Left colon (tissue), 2 donors: ENCODE data around the gene DAB2. TPM values are rescaled to one million over a fixed set of nuclear protein-coding genes. Genes with fewer than 3 reads are reported as not detected.

Source experiments
- ATAC-seq: fragments of 200-7000 bp; cut with Tn5 transposase; one replicate; pipeline ENCODE4 v1.9.1; 2020; ENCODE audit warnings: mild to moderate bottlenecking, moderate library complexity
- DNase-seq, 2 donors: peaks; one replicate each; pipeline ENCODE4 v3.0.0-alpha.2; 2020
- intact Hi-C, 2 donors: fragments of 100-400 bp; cut with DNase I in 1 of 2; cut with micrococcal nuclease in 1 of 2; formaldehyde crosslinking; loops; one replicate each; pipeline versions ENCODE4 v1.11.2 to v1.14.0; 2022; cut with DNase I, micrococcal nuclease
- total RNA-seq, 2 donors: library from RNA; stranded (reverse); fragmentation: NEBNext Ultra II Directional; extraction: Animal tissue kit (Norgen Biotek cat#: 25700); gene quantifications; one replicate each; pipeline ENCODE4 v1.2.1, GENCODE V29; 2021
- donor health status: DM: no; HTN: no; CAD: no.
- donor health status: DM: yes; HTN: yes; CAD: no.

DAB2 gene
- total RNA-seq, 2 donors from 2014 or later = 38.5 to 61.6 TPM

GRCh38 chr5:39450487-39450886 lies 25.7 kb upstream of the DAB2 start:
- no peak for ATAC-seq
- DNase-seq = no peak
- intact Hi-C loops = no loop called here

DNA sequence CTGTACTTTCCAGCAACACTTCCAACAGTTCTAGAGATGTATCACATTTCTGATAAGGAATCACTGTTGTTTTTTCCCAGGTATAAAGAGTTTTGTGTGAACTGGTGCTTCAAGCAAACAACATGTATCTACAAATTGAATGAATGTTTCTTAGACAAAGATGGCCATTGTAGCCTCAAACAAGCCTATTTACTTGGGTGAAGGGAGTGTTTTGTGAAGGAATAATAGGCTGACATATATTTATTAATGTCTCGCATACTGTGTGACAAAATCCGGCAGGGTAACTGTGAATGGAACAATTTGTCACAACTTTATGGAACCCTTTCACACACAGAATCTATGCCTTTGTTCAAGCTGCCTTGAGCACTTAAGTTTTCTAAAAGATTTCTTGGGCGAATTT lies 24.8 kb upstream of the DAB2 start:
- ATAC-seq = no peak
- intact Hi-C loops = no loop called here
- no peak for DNase-seq

DNA sequence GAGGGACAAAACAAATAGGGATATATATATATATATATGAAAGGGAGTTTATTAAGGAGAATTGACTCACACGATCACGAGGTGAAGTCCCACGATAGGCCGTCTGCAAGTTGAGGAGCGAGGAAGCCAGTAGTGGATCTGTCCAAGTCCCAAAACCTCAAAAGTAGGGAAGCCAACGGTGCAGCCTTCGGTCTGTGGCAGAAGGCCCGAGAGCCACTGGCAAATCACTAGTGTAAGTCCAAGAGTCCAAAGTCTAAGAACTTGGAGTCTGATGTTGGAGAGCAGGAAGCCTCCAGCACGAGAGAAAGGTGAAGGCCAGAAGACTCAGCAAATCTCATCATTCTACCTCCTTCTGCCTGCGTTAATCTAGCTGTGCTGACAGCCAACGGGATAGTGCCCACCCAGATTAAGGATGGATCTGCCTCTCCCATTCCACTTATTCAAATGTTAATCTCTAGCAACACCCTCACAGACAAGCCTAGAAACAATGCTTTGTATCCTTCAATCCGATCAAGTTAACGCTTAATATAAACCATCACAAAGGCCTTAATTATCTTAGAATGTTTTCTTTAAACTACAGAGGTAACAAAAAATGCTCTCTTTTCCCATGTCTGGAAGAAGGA lies 23.8 kb upstream of the DAB2 start:
- intact Hi-C loops = no loop called here
- DNase-seq = peak in 1 of 2 donors; percentile 30

GRCh38 chr5:39447968-39448367 lies 23.2 kb upstream of the DAB2 start:
- DNase-seq = peak in 1 of 2 donors; percentile 20
- intact Hi-C loops = no loop called here
- peak; percentile 76 for ATAC-seq

More for the DNA sequence above, 23.8 kb upstream of the DAB2 start:
- peak; percentile 61 for ATAC-seq

DNA sequence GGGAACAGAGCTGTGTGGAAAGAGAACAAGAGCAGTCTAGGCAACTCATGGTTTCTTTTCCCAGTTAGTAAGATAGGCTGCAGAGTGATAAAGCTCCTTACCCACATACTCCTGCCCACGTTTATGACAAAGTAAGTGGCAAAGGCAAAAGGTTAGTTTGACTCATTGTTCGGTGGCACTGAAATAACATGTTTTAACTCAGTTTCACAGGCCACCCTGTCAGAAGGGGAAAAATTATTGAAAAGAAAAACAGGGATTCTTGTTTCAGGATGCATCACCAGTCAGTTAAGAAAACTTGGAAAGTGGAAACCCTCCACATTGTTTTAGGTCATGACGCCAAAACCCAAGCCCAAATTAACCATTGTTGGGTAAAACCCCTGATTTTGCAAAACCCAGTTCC lies 22.3 kb upstream of the DAB2 start:
- ATAC-seq (peak; percentile 51), DNase-seq (no peak)
- intact Hi-C loops = no loop called here

DNA sequence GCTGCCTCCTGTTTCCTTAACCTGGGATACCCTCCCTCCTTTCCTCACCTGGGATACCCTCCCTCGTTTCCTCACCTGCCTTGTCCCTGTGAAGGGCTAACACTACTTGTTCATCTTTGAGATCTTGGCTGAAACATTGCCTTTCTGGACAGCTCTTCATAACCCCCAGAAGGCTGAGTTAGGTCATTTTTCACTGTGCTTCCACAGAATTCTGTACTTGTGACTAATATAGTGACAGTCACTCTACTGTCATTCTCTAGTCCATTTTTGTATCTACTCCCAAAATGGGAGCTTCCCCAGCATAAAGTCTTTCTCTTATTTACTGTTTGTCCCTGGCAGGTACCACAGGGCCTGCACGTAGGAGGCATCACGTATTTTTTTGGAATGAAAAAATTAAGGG lies 21.5 kb upstream of the DAB2 start:
- intact Hi-C loops = no loop called here
- no peak for ATAC-seq
- DNase-seq = no peak

DNA sequence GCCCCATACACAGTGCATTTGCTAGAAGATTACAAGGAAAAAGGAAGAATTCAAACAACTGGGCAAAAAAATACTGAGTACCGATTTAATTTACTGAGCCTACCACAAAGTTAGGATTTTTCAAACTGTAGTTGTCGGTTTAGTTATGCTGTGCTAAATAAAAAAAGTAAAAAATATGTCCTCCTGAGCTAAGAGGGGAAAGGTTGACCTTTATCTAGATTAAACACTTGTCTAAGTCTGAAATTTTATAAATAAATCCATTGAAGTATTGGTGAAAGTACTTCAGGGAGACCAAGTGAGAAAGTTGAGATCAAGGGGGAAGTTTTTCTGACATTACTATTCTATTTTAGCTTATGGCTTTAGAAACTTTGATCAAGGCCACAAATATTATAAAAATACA lies 19.1 kb upstream of the DAB2 start:
- no peak for ATAC-seq
- intact Hi-C loops = no loop called here
- no peak for DNase-seq

DNA sequence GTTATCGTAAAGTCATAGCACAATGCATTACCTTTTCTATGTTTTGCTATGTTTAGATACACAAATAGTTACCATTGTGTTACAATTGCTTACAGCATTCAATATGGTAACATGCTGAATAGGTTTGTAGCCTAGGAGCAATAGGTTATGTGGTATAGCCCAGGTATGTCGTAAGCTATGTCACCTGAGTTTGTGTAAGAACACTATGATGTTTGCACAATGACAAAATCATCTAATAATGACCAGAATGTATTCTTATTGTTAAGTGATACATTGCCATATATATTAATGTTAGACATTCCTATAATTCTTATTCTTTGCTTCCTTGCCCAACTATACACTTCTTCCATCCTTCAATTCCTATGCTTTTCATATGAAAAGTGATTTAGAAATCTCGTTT lies 18.2 kb upstream of the DAB2 start:
- ATAC-seq (no peak), DNase-seq (no peak)
- intact Hi-C loops = no loop called here

GRCh38 chr5:39441838-39442237 lies 17.1 kb upstream of the DAB2 start:
- DNase-seq = no peak
- ATAC-seq = no peak
- intact Hi-C loops = no loop called here

- intact Hi-C loops = no loop called here
- no peak for ATAC-seq
- no peak for DNase-seq
Observed at GRCh38 chr5:39440958-39441624, 16.3 kb upstream of the DAB2 start.

DNA sequence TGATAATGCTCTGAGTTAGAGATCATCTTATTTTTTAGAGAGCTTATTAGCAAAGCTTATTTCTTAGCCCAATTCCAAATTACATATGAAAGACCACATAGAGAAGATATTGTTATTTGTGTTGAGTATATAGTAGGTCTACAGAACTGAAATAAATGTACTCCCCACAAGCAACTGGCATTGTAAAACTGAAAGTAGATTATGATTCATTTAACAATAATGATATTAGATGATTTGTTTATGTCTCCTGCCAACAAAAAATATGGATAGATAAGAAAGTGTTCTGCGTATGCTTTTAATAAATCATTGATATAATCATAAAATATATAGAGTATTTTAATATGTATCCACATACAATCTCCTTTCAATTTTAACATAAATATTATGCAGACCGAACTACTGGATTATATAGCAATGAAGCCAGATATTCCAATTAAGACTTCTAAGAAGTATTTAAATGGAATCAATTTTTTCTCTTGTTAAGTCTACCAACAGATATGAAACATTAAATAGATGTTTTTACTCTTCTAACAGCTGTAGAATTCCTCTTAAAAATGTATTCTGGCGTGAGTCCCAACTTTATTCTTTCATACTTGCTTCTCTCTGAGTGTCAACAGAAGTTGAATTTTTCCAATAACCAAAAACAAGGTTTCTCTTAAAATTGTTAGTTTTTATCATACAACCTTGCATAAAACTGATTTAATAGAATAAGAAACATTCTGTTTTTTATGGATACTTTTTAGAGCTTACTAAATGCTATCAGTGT lies 15.6 kb upstream of the DAB2 start:
- ATAC-seq (no peak), DNase-seq (no peak)
- intact Hi-C loops = no loop called here

DNA sequence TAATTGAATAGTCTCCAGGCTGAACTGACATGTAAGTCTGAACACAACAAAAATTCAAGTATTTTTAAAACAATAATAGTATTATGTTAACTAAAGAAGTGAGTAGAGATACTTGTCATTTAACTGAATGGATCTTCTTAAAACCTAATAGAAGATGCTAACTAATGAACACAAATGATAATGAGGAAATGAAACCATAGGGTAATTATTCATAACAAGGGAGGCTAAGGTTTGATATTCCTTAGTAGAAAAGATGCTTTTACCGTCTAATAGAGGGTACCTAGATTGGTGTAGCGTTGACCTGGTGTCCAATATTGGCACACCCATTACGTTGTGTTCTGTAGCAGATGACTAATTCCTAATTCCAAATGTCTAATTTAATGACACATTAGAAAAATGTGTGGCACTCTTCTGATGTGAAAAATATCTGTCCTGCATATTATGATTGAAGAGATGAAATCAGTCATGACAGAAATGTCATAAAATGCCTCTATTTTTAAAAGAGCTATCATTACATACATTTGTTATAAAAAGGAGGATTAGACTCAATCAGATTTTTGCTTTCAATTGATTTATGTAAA lies 14.9 kb upstream of the DAB2 start:
- DNase-seq = no peak
- intact Hi-C loops = no loop called here
- no peak for ATAC-seq

- intact Hi-C loops = no loop called here
- ATAC-seq (peak; percentile 97), DNase-seq (peak in 1 of 2 donors; percentile 49)
Observed at GRCh38 chr5:39437467-39437866, 12.7 kb upstream of the DAB2 start.

GRCh38 chr5:39433848-39434247 lies 9.1 kb upstream of the DAB2 start:
- ATAC-seq = no peak
- no peak for DNase-seq
- intact Hi-C loops = no loop called here

GRCh38 chr5:39432696-39433530 lies 8.1 kb upstream of the DAB2 start:
- DNase-seq (no peak), ATAC-seq (peak; percentile 51)
- intact Hi-C loops = no loop called here

DNA sequence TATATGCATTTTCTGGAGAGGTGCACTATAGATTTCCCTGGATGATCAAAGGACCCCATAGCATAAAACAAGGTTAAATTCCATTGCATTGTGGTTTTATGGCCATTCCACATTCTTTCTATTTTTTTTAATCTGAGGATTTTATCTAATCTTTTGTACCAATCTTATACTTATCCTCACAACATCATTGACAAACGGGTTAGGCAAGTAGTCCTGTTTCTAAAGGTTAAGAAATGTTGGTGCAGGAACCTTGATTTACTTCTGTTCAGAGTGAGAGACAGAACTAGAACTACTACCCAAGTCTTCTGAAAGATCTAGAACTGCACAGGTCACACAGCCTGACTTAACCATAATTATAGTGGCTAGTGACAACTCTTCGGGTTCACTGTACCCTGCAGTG lies 5.7 kb upstream of the DAB2 start:
- ATAC-seq = no peak
- intact Hi-C loops = no loop called here
- no peak for DNase-seq

- DNase-seq (peak in 1 of 2 donors; percentile 26), ATAC-seq (peak; percentile 58)
- intact Hi-C loops = no loop called here
Observed at GRCh38 chr5:39428640-39429039, 3.9 kb upstream of the DAB2 start.

DNA sequence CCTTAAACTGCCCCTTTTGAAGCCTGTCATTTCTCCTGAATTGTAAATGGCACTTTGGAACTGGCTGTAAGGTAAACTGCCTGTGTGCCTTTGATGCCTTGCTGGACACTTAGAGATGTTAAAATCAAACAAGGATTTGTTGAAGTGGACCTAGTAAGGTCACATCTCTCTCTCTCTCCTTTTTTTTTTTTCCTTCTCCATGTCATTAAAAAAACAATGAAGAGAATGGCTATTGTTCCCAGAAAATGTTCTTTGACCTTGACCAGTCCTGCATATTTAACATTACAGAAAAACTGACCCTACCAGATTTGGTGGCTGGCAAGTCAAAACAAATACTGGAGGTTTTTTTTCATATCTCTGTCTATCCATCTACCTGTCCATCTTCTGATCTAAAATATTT lies 2.9 kb upstream of the DAB2 start:
- no peak for ATAC-seq
- intact Hi-C loops = no loop called here
- DNase-seq = no peak

DNA sequence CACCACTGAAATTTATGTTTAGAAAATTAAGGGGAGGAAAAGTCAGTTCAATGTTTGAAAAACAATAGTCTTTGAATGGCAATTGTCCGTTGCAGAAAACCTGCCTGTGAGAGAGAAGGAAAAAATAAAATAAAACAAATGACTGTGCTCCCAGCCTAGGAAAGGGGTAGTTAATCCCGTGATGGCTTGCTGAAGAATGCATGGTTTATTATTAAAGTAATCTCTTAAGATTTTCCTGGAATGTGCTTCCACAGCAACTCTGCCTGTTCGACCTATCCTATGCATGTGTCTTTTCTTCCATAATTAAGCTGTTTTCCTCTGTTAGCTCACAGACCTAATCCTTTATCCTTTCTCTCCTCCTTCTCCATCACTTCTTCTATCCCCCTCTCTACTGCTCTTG lies 2.4 kb upstream of the DAB2 start:
- intact Hi-C loops = no loop called here
- DNase-seq (no peak), ATAC-seq (no peak)
